SK-N-SH treated with all-trans-retinoic acid at 6 μM for 48 hours (cell line): Measurements from ENCODE around the gene PLB1.

Source experiments
- ATAC-seq: fragments of 200-7000 bp; cut with Tn5 transposase; 3 replicates; pipeline ENCODE4 v1.9.1; 2020; ENCODE audit warnings: mild to moderate bottlenecking, moderate library complexity
- ARNTL ChIP-seq: fragments of 450-650 bp; formaldehyde crosslinking; IDR thresholded peaks from 2 replicates; pipeline ENCODE4 v1.5.0; 2020; ENCODE audit warnings: low read depth, mild to moderate bottlenecking, moderate library complexity, borderline replicate concordance
- BACH2 ChIP-seq: fragments of 250-450 bp; sonication (Bioruptor Pico); IDR thresholded peaks from 2 replicates; pipeline ENCODE4 v1.9.0; 2021; ENCODE audit warnings: mild to moderate bottlenecking, borderline replicate concordance
- CREB5 ChIP-seq: fragments of 250-450 bp; sonication (Bioruptor Pico); IDR thresholded peaks from 2 replicates; pipeline ENCODE4 v1.5.1; 2020; ENCODE audit warnings: low read depth, mild to moderate bottlenecking, moderate library complexity
- CSDC2 ChIP-seq: fragments of 250-450 bp; sonication (Bioruptor Pico); IDR thresholded peaks from 2 replicates; pipeline ENCODE4 v1.5.0; 2020; ENCODE audit warnings: mild to moderate bottlenecking, moderate library complexity
- CSRNP3 ChIP-seq: fragments of 250-450 bp; sonication (Bioruptor Pico); IDR thresholded peaks from 2 replicates; pipeline ENCODE4 v1.5.1; 2021; ENCODE audit warnings: mild to moderate bottlenecking, moderate library complexity
- ESRRG ChIP-seq: fragments of 250-450 bp; sonication (Bioruptor Pico); IDR thresholded peaks from 2 replicates; pipeline ENCODE4 v1.6.1; 2021; ENCODE audit warnings: mild to moderate bottlenecking
- GLIS3 ChIP-seq: fragments of 250-450 bp; sonication (Bioruptor Pico); IDR thresholded peaks from 2 replicates; pipeline ENCODE4 v1.5.0; 2020; ENCODE audit warnings: mild to moderate bottlenecking, moderate library complexity
- ISL1 ChIP-seq: fragments of 250-450 bp; sonication (Bioruptor Pico); IDR thresholded peaks from 2 replicates; pipeline ENCODE4 v2.1.2; 2022; ENCODE audit warnings: mild to moderate bottlenecking, moderate library complexity
- OSR1 ChIP-seq: fragments of 250-450 bp; sonication (Bioruptor Pico); IDR thresholded peaks from 2 replicates; pipeline ENCODE4 v1.8.0; 2022; ENCODE audit warnings: moderate library complexity, mild to moderate bottlenecking, inconsistent platforms
- PATZ1 ChIP-seq: fragments of 250-450 bp; sonication (Bioruptor Pico); IDR thresholded peaks from 2 replicates; pipeline ENCODE4 v1.8.0; 2020; ENCODE audit warnings: mild to moderate bottlenecking, moderate library complexity, borderline replicate concordance
- PPARA ChIP-seq: fragments of 250-450 bp; sonication (Bioruptor Pico); IDR thresholded peaks from 2 replicates; pipeline ENCODE4 v1.5.0; 2020; ENCODE audit warnings: mild to moderate bottlenecking, borderline replicate concordance
- RARB ChIP-seq: fragments of 250-450 bp; sonication (Bioruptor Pico); IDR thresholded peaks from 2 replicates; pipeline ENCODE4 v1.8.0; 2021; ENCODE audit warnings: mild to moderate bottlenecking, moderate library complexity
- SNAI2 ChIP-seq: fragments of 250-450 bp; sonication (Bioruptor Pico); IDR thresholded peaks from 2 replicates; pipeline ENCODE4 v1.5.0; 2020; ENCODE audit warnings: mild to moderate bottlenecking, moderate library complexity
- TCF4 ChIP-seq: fragments of 250-450 bp; sonication (Bioruptor Pico); IDR thresholded peaks from 2 replicates; pipeline ENCODE4 v1.8.0; 2021; ENCODE audit warnings: mild to moderate bottlenecking, moderate library complexity, borderline replicate concordance
- TOX ChIP-seq: fragments of 250-450 bp; sonication (Bioruptor Pico); IDR thresholded peaks from 2 replicates; pipeline ENCODE4 v1.8.0; 2021; ENCODE audit warnings: mild to moderate bottlenecking, moderate library complexity, borderline replicate concordance
- TSHZ2 ChIP-seq: fragments of 250-450 bp; sonication (Bioruptor Pico); IDR thresholded peaks from 2 replicates; pipeline ENCODE4 v1.5.0; 2020; ENCODE audit warnings: mild to moderate bottlenecking, moderate library complexity
- ZC3H10 ChIP-seq: fragments of 250-450 bp; sonication (Bioruptor Pico); IDR thresholded peaks from 2 replicates; pipeline ENCODE4 v1.5.1; 2021; ENCODE audit warnings: mild to moderate bottlenecking, moderate library complexity
- ZFP3 ChIP-seq: fragments of 250-450 bp; sonication (Bioruptor Pico); IDR thresholded peaks from 2 replicates; pipeline ENCODE4 v1.5.0; 2020; ENCODE audit warnings: mild to moderate bottlenecking, moderate library complexity
- ZFP30 ChIP-seq: fragments of 450-650 bp; formaldehyde crosslinking; IDR thresholded peaks from 2 replicates; pipeline ENCODE4 v1.5.0; 2022; ENCODE audit warnings: mild to moderate bottlenecking, moderate library complexity
- ZNF565 ChIP-seq: fragments of 450-650 bp; formaldehyde crosslinking; conservative IDR thresholded peaks from 2 replicates; pipeline ENCODE4 v1.5.0; 2020; ENCODE audit warnings: low read depth, mild to moderate bottlenecking, moderate library complexity
- ZNF8 ChIP-seq: fragments of 450-650 bp; formaldehyde crosslinking; IDR thresholded peaks from 2 replicates; pipeline ENCODE4 v1.5.0; 2020; ENCODE audit warnings: mild to moderate bottlenecking, moderate library complexity

Gene PLB1

GRCh38 chr2:28505361-28505760 lies 9.5 kb downstream of the PLB1 start (continued):
- TF ChIP-seq TSHZ2 (no peak), ZC3H10 (CRISPR knock-in tag) (no peak), OSR1 (CRISPR knock-in tag) (no peak), ZFP30 (CRISPR knock-in tag) (no peak), CREB5 (CRISPR knock-in tag) (no peak), ZNF8 (CRISPR knock-in tag) (no peak), BACH2 (CRISPR knock-in tag) (no peak)

- TF ChIP-seq ZFP30 (CRISPR knock-in tag) (no peak), ARNTL (CRISPR knock-in tag) (no peak), CSDC2 (CRISPR knock-in tag) (no peak), ZFP3 (CRISPR knock-in tag) (no peak), ZNF8 (CRISPR knock-in tag) (no peak), GLIS3 (no peak), BACH2 (CRISPR knock-in tag) (no peak), RARB (no peak), PATZ1 (CRISPR knock-in tag) (no peak)
- ATAC-seq, result no peak
These were observed 10.5 kb downstream of the PLB1 start for GRCh38 chr2:28506112-28506910.

- no peak for ATAC-seq
- no peak for TF ChIP-seq ZNF8 (CRISPR knock-in tag)
- no peak for TF ChIP-seq ARNTL (CRISPR knock-in tag)
- TF ChIP-seq PATZ1 (CRISPR knock-in tag), result no peak
- TF ChIP-seq CSDC2 (CRISPR knock-in tag), result no peak
- no peak for TF ChIP-seq ISL1 (CRISPR knock-in tag)
- no peak for TF ChIP-seq ESRRG (CRISPR knock-in tag)
- TF ChIP-seq TOX (CRISPR knock-in tag), result no peak
- no peak for TF ChIP-seq ZC3H10 (CRISPR knock-in tag)
- TF ChIP-seq ZNF565 (CRISPR knock-in tag), result no peak
These were observed 12.2 kb downstream of the PLB1 start for GRCh38 chr2:28507796-28508764.

GRCh38 chr2:28509361-28509760 lies 13.5 kb downstream of the PLB1 start:
- ATAC-seq, result no peak
- TF ChIP-seq ZNF565 (CRISPR knock-in tag), result no peak
- TF ChIP-seq ZC3H10 (CRISPR knock-in tag), result no peak
- no peak for TF ChIP-seq SNAI2
- TF ChIP-seq PPARA (CRISPR knock-in tag), result no peak
- no peak for TF ChIP-seq OSR1 (CRISPR knock-in tag)
- no peak for TF ChIP-seq TCF4 (CRISPR knock-in tag)
- no peak for TF ChIP-seq ZFP3 (CRISPR knock-in tag)
- TF ChIP-seq TOX (CRISPR knock-in tag), result no peak
- TF ChIP-seq PATZ1 (CRISPR knock-in tag), result no peak
- no peak for TF ChIP-seq CSDC2 (CRISPR knock-in tag)
- no peak for TF ChIP-seq RARB
- TF ChIP-seq ESRRG (CRISPR knock-in tag), result no peak
- no peak for TF ChIP-seq ARNTL (CRISPR knock-in tag)
- no peak for TF ChIP-seq CSRNP3 (CRISPR knock-in tag)
